Measurements from ENCODE around the gene COL1A1.

The COL1A1 gene

GRCh38 chr17:50171371-50172071 is 29.9 kb downstream of the COL1A1 start:
- no peak for TF ChIP-seq CTCF (IDR thresholded peaks at IDR 0.05)
- Mint-ChIP-seq H3K9me3 (no peaks in the 10 kb centered on the region), H3K4me1 (peaks cover 47% of the 10 kb centered on the region), H3K27me3 (ENCODE audit: low read depth, poor library complexity) (peaks cover 5% of the 10 kb centered on the region), H3K27ac (no peak overlapping the region), H3K36me3 (ENCODE audit: low read depth) (no peaks in the 10 kb centered on the region), H3K4me3 (no peak overlapping the region)
- DNase-seq: no peak

GRCh38 chr17:50170662-50171370 is 30.6 kb downstream of the COL1A1 start:
- no peak for TF ChIP-seq CTCF (IDR thresholded peaks at IDR 0.05)
- H3K4me1 Mint-ChIP-seq: peaks cover 49% of the 10 kb centered on the region
- DNase-seq: no peak
- H3K9me3 Mint-ChIP-seq: no peaks in the 10 kb centered on the region
- no peaks in the 10 kb centered on the region for H3K36me3 Mint-ChIP-seq (ENCODE audit: low read depth)
- no peak overlapping the region for H3K4me3 Mint-ChIP-seq
- peaks cover 5% of the 10 kb centered on the region for H3K27me3 Mint-ChIP-seq (ENCODE audit: low read depth, poor library complexity)
- no peak overlapping the region for H3K27ac Mint-ChIP-seq

GRCh38 chr17:50169881-50170459 is 31.5 kb downstream of the COL1A1 start:
- Mint-ChIP-seq H3K27me3 (ENCODE audit: low read depth, poor library complexity) (peaks cover 5% of the 10 kb centered on the region), H3K27ac (no peak overlapping the region), H3K36me3 (ENCODE audit: low read depth) (no peaks in the 10 kb centered on the region), H3K4me3 (no peak overlapping the region), H3K4me1 (peaks cover 54% of the 10 kb centered on the region), H3K9me3 (no peaks in the 10 kb centered on the region)
- DNase-seq: no peak
- no peak for TF ChIP-seq CTCF (IDR thresholded peaks at IDR 0.05)

- H3K27ac Mint-ChIP-seq: no peak overlapping the region
- H3K4me3 Mint-ChIP-seq: no peak overlapping the region
- no peaks in the 10 kb centered on the region for H3K36me3 Mint-ChIP-seq (ENCODE audit: low read depth)
- peaks cover 5% of the 10 kb centered on the region for H3K27me3 Mint-ChIP-seq (ENCODE audit: low read depth, poor library complexity)
- no peaks in the 10 kb centered on the region for H3K9me3 Mint-ChIP-seq
- H3K4me1 Mint-ChIP-seq: peaks cover 54% of the 10 kb centered on the region
- DNase-seq: peak; percentile 70
- TF ChIP-seq CTCF (IDR thresholded peaks at IDR 0.05): peak; percentile 49
Observed at GRCh38 chr17:50169121-50169764, 32.2 kb downstream of the COL1A1 start.

GRCh38 chr17:50168319-50168718 is 33.1 kb downstream of the COL1A1 start:
- no peaks in the 10 kb centered on the region for H3K36me3 Mint-ChIP-seq (ENCODE audit: low read depth)
- DNase-seq: no peak
- TF ChIP-seq CTCF (IDR thresholded peaks at IDR 0.05): no peak
- peaks cover 5% of the 10 kb centered on the region for H3K27me3 Mint-ChIP-seq (ENCODE audit: low read depth, poor library complexity)
- H3K4me1 Mint-ChIP-seq: peaks cover 54% of the 10 kb centered on the region
- no peak overlapping the region for H3K4me3 Mint-ChIP-seq
- H3K9me3 Mint-ChIP-seq: no peaks in the 10 kb centered on the region
- H3K27ac Mint-ChIP-seq: peak overlapping the region; percentile 31
